Heart left ventricle (tissue), 16 donors: ENCODE measurements around the gene ATXN1. TPM values are rescaled to one million over a fixed set of nuclear protein-coding genes. Genes with fewer than 3 reads are reported as not detected.

Experiments
- ATAC-seq, 4 donors: fragments of 200-7000 bp; cut with Tn5 transposase; one replicate each; pipeline ENCODE4 v1.9.1; 2020 to 2022; ENCODE audit warnings: moderate library complexity in 4 of 4, mild to moderate bottlenecking in 3 of 4, moderate number of reproducible peaks in 1 of 4
- DNase-seq, 5 donors: peaks; one replicate each; pipeline ENCODE4 v3.0.0-alpha.2; 2020
- H3K27ac ChIP-seq, 12 donors: fragments of 200-600 bp; sonication (generic) in 4 of 12; one replicate each; pipeline versions ENCODE4 v1.5.0 to v1.8.0; 2016 to 2022; ENCODE audit warnings: mild to moderate bottlenecking in 2 of 12
- H3K27me3 ChIP-seq, 9 donors: fragments of 200-600 bp; sonication (generic) in 2 of 9; one replicate each; pipeline versions ENCODE4 v1.5.1 to v1.8.0; 2016 to 2022; ENCODE audit warnings: mild to moderate bottlenecking in 3 of 9
- H3K36me3 ChIP-seq, 9 donors: fragments of 200-600 bp; sonication (generic) in 2 of 9; one replicate each; pipeline versions ENCODE4 v1.5.0 to v1.8.0; 2018 to 2022; ENCODE audit warnings: mild to moderate bottlenecking in 2 of 9
- H3K4me1 ChIP-seq, 12 donors: fragments of 200-600 bp; sonication (generic) in 4 of 12; one replicate each; pipeline versions ENCODE4 v1.5.0 to v1.8.0; 2016 to 2022; ENCODE audit warnings: mild to moderate bottlenecking in 3 of 12
- H3K4me3 ChIP-seq, 12 donors: fragments of 200-600 bp; sonication (generic) in 4 of 12; one replicate each; pipeline versions ENCODE4 v1.5.0 to v1.8.0; 2017 to 2022; ENCODE audit warnings: mild to moderate bottlenecking in 9 of 12, moderate library complexity in 4 of 12
- H3K9me3 ChIP-seq, 12 donors: fragments of 200-600 bp; sonication (generic) in 4 of 12; one replicate each; pipeline versions ENCODE4 v1.5.0 to v1.8.0; 2016 to 2022; ENCODE audit warnings: mild to moderate bottlenecking in 1 of 12
- POLR2A ChIP-seq, 2 donors: fragments of 450-650 bp; IDR thresholded peaks; one replicate each; pipeline ENCODE4 v1.6.1; 2017; ENCODE audit warnings: antibody characterized with exemption in 2 of 2, mild to moderate bottlenecking in 2 of 2, moderate library complexity in 2 of 2
- WGBS, 4 donors: extraction: QIAGEN DNeasy Blood & Tissue Kit in 2 of 4; methylation state at CpG; one replicate each; pipeline versions ENCODE4 v1.1.5 to v1.1.7; 2013 to 2018; 5-methylcytosine and 5-hydroxymethylcytosine counted together
- intact Hi-C, 10 donors: fragments of 100-400 bp; cut with DNase I; formaldehyde crosslinking; loops; one replicate each; pipeline versions ENCODE4 v1.11.1 to v1.14.2; 2022
- polyA plus RNA-seq, 2 donors: library from polyadenylated mRNA; stranded (reverse); fragments of 200-250 nt; gene quantifications; one replicate each; pipeline ENCODE4 v1.2.3, GENCODE V29; 2013
- total RNA-seq, 9 donors: library from RNA; depleted of rRNA in 2 of 9; stranded (reverse); fragments of >200 nt in 2 of 9; fragmentation: NEBNext Ultra II Directional in 3 of 9; extraction: Animal tissue kit (Norgen Biotek cat#: 25700) in 3 of 9; gene quantifications; one replicate each; pipeline versions ENCODE4 v1.1.0 to v1.2.4, GENCODE V29; 2016 to 2023
- TF ChIP-seq, protein P1 (sequence below), 12 donors: fragments of 200-600 bp; sonication (generic) in 4 of 12; IDR thresholded peaks; one replicate each; pipeline versions ENCODE4 v1.5.0 to v1.8.0; 2018 to 2022; ENCODE audit warnings: antibody characterized with exemption in 12 of 12, mild to moderate bottlenecking in 5 of 12
- donor health status: ischemic (EF 13 %, LVEDD 7.1; RV severe dilation, severe dysfunction).
- donor health status: healthy with polysubstance abuse.
- donor health status: DM: no; HTN: yes; CAD: no.
- donor health status: DM: no; HTN: no; CAD: no.
- donor health status: ischemic (EF 25% LVEDD 6.9; RV normal size, moderate dysfunction).
- donor health status: ischemic (EF 25% LVEDD 5.7; RV mildly dilated, moderate dysfunction).
- donor health status: healthy.
- donor health status: DM: yes; HTN: yes; CAD: no.
- donor health status: ischemic (EF 35%, LVEDD 5.7; RV mildly dilated, moderate dysfunction).
- donor health status: nonischemic (EF 11% LVEDD 7.7; RV severe dilation, severe dysfunction).
- donor health status: DM: yes; HTN: yes; CAD: no.
- donor health status: PGD.
- donor health status: ischemic (EF 29% LVEDD 5.4; RV normal size, mild dysfunction).
- donor health status: nonischemic (EF 23%, LVEDD 6.1; RV moderate dilation, normal function).

ATXN1 gene
- total and polyA plus RNA-seq, 11 donors: 8.7 to 51.8 (median 36.0) TPM

DNA sequence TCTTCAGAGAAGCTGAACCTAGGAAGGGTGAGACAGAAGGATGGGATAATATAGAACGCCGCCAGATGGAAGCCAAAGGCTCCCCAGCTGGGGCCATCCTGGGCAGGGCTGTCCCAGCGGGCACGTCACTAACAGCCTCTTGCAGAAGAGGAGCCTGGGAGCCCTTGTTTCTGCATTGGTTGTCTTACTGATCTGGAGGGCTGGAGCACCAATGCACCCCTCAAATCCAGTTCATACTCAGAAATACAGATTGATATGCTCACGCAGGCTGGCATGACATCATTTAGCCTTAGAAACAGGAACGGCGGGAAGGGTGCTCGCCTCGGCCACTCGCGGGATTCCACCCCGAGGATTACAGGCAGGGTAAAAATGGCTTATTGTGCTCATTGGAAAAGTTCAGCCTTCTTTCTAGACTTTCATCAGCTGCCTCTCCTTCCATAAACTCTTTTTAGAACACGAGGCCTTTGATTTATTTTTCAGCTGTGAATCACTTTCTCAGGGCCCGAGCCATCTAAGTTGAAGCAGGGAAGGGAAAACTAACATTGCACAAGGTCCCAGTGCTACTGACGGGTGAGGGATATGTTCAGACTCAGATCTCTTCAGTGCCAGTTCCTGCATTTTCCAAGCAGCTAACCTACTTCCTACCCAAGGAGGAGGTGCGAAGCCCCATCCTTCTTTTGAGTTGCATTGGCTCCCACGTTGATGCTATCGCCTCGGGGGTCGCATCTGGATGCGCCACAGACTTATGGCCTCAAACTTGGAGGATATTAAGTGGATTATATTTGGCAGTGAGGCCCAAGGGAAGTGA is 440.5 kb downstream of the ATXN1 start:
- H3K36me3 ChIP-seq: peaks cover 0 to 4% (median 2%) of the 10 kb centered on the region in 9 donors
- H3K4me1 ChIP-seq: peaks cover 3 to 75% (median 58%) of the 10 kb centered on the region in 12 donors
- intact Hi-C loops: loop anchor here in 3 of 10 donors (1.0 to 10.0 kb wide), 3 partner anchors 81 to 86 kb away; partner anchors contain the start of gene GMPR (in 2 of the 3)
- no peak for TF ChIP-seq POLR2A (IDR thresholded peaks at IDR 0.05)
- TF ChIP-seq, protein P1, sequence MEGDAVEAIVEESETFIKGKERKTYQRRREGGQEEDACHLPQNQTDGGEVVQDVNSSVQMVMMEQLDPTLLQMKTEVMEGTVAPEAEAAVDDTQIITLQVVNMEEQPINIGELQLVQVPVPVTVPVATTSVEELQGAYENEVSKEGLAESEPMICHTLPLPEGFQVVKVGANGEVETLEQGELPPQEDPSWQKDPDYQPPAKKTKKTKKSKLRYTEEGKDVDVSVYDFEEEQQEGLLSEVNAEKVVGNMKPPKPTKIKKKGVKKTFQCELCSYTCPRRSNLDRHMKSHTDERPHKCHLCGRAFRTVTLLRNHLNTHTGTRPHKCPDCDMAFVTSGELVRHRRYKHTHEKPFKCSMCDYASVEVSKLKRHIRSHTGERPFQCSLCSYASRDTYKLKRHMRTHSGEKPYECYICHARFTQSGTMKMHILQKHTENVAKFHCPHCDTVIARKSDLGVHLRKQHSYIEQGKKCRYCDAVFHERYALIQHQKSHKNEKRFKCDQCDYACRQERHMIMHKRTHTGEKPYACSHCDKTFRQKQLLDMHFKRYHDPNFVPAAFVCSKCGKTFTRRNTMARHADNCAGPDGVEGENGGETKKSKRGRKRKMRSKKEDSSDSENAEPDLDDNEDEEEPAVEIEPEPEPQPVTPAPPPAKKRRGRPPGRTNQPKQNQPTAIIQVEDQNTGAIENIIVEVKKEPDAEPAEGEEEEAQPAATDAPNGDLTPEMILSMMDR (IDR thresholded peaks at IDR 0.05): no peak
- H3K27ac ChIP-seq: peak overlapping the region; percentile 69 to 97 (median 92)
- peak in 2 of 5 donors; percentile 28 to 40 for DNase-seq
- H3K9me3 ChIP-seq: no peaks in the 10 kb centered on the region
- peak overlapping the region in 9 of 12 donors; percentile 5 to 45 (median 32) for H3K4me3 ChIP-seq
- peak; percentile 40 to 63 (median 46) for ATAC-seq
- no peaks in the 10 kb centered on the region for H3K27me3 ChIP-seq
- WGBS, 4 donors: 54 to 69% (median 63%) methylated on average over 21 of the region's 21 CpGs

DNA sequence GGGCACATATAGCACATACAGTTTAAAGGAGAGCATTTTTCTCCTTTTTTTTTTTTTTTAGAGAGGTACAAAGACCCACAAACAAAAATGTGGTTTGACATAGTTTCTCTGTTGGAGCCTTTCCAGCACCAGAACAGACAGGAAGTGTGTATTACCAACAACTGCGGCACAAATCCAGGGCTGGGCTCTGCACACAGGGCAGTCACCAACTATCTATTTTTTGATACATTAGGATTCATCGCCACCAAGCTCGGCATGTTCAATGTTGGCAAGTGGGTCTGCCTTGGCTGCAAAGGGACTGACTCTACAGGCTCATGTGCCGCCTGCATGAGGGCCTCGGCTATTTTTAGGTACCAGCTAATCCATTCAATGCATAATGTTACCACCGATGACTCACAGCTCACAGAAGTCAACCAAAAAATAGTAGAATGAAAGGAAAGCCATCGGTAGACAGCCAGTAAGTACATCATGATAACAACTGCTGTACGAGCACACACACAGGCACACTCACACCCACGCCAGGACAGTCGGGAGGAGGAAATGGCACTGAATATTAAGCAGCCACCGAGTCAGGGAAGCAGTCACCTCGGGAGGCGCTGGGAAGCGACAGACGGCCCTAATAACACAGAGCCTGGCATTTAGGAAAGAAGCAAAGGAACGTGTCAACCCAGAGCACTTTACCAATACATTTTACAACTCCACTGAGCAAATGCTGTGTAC is 441.3 kb downstream of the ATXN1 start:
- Histone ChIP-seq H3K9me3 (no peaks in the 10 kb centered on the region), H3K27ac (peak overlapping the region; percentile 69 to 97 (median 92)), H3K27me3 (no peaks in the 10 kb centered on the region), H3K4me1 (peaks cover 3 to 75% (median 58%) of the 10 kb centered on the region in 12 donors), H3K36me3 (no peaks in the 10 kb centered on the region), H3K4me3 (peak overlapping the region in 9 of 12 donors; percentile 5 to 45 (median 32))
- intact Hi-C loops: loop anchor here in 3 of 10 donors (1.0 to 10.0 kb wide), 3 partner anchors 81 to 85 kb away; partner anchors contain the start of gene GMPR (in 2 of the 3)
- ATAC-seq (peak; percentile 84 to 88 (median 86)), DNase-seq (peak; percentile 75 to 88 (median 82))
- WGBS, 4 donors: 4 to 11% (median 9%) methylated on average over 16 of the region's 16 CpGs
- no peak for TF ChIP-seq POLR2A (IDR thresholded peaks at IDR 0.05)
- TF ChIP-seq, protein P1 (IDR thresholded peaks at IDR 0.05): no peak

DNA sequence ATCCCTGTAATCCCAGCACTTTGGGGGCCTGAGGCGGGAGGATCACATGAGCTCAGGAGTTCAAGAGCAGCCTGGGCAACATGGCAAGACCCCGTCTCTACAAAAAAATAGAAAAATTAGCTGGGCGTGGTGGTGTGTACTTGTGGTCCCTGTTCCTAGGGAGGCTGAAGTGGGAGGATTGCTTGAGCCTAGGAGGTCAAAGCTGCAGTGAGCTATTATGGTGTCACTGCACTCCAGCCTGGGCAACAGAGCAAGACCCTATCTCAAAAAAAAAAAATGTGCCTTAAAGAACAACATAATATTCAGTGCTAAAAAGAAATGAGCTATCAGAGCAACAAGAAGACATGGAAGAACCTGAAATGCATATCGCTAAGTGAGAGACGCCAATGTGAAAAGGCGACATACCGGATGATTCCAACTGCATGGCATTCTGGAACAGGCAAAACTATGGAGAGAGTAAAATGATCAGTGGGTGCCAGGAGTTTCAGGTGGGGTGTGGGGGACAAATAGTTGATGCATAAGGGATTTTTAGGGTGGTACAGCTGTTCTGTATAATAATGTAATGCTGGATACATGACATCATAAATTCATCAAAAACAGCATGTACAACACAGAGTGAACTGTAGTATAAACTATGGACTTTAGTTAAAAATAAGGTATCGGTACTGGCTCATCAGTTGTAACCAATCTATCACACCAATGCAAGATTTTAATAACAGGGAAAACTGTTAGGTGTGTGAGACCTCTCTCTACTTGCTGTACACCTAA is 442.1 kb downstream of the ATXN1 start:
- ATAC-seq (no peak), DNase-seq (peak in 1 of 5 donors; percentile 11)
- TF ChIP-seq, protein P1 (IDR thresholded peaks at IDR 0.05): no peak
- no peak for TF ChIP-seq POLR2A (IDR thresholded peaks at IDR 0.05)
- Histone ChIP-seq H3K27ac (peak overlapping the region in 11 of 12 donors; percentile 69 to 97 (median 93)), H3K9me3 (no peaks in the 10 kb centered on the region), H3K4me3 (peak overlapping the region in 1 of 12 donors; percentile 40), H3K27me3 (no peaks in the 10 kb centered on the region), H3K4me1 (peaks cover 3 to 75% (median 58%) of the 10 kb centered on the region in 12 donors), H3K36me3 (no peaks in the 10 kb centered on the region)
- intact Hi-C loops: no loop called here
- 93 to 97% (median 97%) methylated on average over 8 of the region's 8 CpGs for WGBS, 4 donors
